ENCODE results near the gene ASB8.
"Not testable (repeated sequence)": the region's sequence is repeated elsewhere in the genome, so short reads cannot be mapped to it uniquely, and the experiment has no call there.

Gene ASB8

DNA sequence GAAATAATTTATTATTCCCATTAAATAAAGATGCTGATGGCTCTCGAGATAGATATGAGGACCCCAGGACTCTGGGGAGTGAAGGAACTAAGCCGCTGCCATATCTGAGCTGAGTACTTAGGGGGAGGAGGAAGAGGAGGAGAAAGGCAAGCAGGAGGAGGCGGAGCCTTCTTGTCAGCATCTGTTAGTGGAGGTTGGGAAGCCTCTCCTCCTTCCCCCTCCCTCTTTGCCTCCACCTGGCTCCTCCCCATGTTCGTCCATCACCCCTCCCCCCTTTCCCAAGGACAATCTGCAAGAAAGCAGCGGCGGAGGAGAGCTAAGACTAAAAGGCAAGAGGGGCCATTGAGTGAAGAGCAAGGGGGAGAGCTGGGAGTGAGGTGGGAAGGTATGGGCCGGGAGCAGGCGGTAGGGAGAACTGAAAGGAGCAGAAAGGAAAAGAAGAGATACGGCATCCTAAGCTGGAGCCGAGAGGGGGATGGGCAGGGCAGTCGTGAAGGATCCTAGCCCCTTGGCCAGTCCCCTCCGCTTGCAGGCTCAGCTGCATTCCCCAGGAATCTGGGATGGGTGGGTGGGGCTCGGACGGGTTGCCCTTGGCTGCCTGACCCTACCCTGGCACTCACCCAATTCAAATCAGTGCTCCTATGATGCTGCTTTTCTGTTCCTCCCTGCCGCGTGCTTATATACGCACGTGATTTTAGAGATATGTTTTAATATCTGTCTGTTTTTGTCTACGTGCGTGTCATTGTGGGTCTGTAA, 38.1 kb downstream of the ASB8 start, which contains the start of gene PFKM:
Gene PFKM (plus strand): TSS at position 287 of the 756 bp plus-strand sequence. CDS start 3,411 bp downstream, outside the sequence.
- TF ChIP-seq, protein P1, sequence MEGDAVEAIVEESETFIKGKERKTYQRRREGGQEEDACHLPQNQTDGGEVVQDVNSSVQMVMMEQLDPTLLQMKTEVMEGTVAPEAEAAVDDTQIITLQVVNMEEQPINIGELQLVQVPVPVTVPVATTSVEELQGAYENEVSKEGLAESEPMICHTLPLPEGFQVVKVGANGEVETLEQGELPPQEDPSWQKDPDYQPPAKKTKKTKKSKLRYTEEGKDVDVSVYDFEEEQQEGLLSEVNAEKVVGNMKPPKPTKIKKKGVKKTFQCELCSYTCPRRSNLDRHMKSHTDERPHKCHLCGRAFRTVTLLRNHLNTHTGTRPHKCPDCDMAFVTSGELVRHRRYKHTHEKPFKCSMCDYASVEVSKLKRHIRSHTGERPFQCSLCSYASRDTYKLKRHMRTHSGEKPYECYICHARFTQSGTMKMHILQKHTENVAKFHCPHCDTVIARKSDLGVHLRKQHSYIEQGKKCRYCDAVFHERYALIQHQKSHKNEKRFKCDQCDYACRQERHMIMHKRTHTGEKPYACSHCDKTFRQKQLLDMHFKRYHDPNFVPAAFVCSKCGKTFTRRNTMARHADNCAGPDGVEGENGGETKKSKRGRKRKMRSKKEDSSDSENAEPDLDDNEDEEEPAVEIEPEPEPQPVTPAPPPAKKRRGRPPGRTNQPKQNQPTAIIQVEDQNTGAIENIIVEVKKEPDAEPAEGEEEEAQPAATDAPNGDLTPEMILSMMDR (IDR thresholded peaks at IDR 0.05) = no peak

DNA sequence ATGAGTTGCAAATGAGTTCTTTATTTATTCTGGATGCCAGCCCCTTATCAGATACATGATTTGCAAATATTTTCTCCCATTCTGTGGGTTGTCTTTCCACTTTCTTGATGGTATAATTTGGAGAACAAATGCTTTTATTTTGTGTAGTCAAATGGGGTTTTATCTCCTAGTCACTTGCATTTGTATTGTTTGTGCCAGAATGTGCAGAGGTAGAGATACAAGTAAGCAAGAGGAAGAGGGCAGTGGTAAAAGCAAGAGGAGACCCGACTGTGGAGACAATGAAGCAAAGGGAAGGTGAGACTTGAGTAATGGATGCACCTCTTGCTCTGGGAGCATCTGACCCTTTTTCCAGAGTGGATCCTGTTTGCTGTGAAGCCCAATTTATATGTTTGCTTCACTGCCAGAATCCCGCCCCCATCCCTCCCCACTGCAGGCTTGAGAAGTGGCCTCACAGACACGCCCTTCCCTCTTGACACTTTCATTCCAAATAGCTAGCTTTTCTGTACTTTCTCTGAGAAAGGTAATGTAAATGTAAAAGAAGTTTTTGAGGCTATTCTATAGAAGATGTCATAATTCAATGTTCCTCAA, 38.9 kb downstream of the ASB8 start:
- intact Hi-C loops (cut with DNase I; ENCODE audit: low total_unique reads) = no loop called here
- peaks cover 0 to 2% of the 10 kb centered on the region in 2 donors for H3K27me3 ChIP-seq
- peaks cover 0 to 15% (median 8%) of the 10 kb centered on the region in 4 donors for H3K4me1 ChIP-seq
- H3K9me3 ChIP-seq = no peaks in the 10 kb centered on the region
- peak overlapping the region; percentile 66 to 75 for H3K27ac ChIP-seq
- peaks cover 0 to 8% (median 0%) of the 10 kb centered on the region in 3 donors for H3K36me3 ChIP-seq
- no peak for DNase-seq
- H3K4me3 ChIP-seq = peak overlapping the region; percentile 68 to 86
- TF ChIP-seq, protein P1 (IDR thresholded peaks at IDR 0.05) = no peak

More for the DNA sequence above, 38.1 kb downstream of the ASB8 start, which contains the start of gene PFKM:
- intact Hi-C loops (cut with DNase I; ENCODE audit: low total_unique reads) = no loop called here
- no peaks in the 10 kb centered on the region for H3K27me3 ChIP-seq
- DNase-seq = peak; percentile 87 to 93
- peaks cover 0 to 15% (median 8%) of the 10 kb centered on the region in 4 donors for H3K4me1 ChIP-seq
- H3K27ac ChIP-seq = peak within 1 kb of the TSS; percentile 66 to 75
- peak within 1 kb of the TSS; percentile 68 to 86 for H3K4me3 ChIP-seq
- H3K36me3 ChIP-seq = peaks cover 0 to 17% (median 0%) of the 10 kb centered on the region in 3 donors
- H3K9me3 ChIP-seq = no peaks in the 10 kb centered on the region

DNA sequence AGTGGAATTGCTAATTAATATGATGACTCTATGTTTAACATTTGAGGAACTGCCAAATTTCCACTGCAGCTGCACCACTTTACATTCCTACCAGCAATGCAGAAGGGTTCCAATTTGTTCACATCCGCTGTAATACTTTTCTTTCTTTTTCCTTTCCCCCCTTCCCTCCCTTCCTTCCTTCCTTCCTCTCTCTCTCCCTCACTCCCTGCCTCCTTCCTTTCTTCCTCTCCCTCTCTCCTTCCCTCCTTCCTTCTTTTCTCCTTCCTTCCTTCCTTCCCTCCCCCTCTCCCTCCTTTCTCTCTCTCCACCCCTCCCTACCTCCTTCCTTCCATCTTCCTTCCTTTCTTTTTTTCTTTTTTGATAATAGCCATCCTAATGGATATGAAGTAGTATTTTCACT, 41.4 kb downstream of the ASB8 start:
- no peak for DNase-seq
- intact Hi-C loops (cut with DNase I; ENCODE audit: low total_unique reads) = no loop called here
- H3K9me3 ChIP-seq = no peaks in the 10 kb centered on the region
- TF ChIP-seq, protein P1 (IDR thresholded peaks at IDR 0.05) = no peak
- peaks cover 0 to 2% of the 10 kb centered on the region in 2 donors for H3K27me3 ChIP-seq
- H3K36me3 ChIP-seq = no peaks in the 10 kb centered on the region
- H3K4me1 ChIP-seq = peaks cover 0 to 15% (median 8%) of the 10 kb centered on the region in 4 donors
- H3K27ac ChIP-seq = no peak overlapping the region
- no peak overlapping the region for H3K4me3 ChIP-seq

DNA sequence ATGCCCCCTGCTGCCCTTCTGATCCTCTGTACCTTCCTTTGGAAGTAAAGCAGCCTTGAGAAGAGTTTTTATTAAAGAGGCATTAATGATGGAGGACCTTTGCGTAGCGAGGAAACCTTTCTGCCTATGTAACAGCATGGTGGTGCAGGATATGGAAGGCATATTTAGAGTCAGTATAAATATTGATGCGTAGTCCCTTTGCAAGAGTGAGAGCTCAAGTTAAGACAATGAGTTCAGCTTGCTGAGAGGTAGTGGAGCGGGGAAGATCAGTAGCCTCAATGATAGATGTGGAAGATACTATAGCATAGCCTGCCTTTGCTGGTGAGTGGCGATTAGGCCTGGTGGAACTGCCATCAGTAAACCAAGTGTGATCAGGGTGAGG, 46.0 kb downstream of the ASB8 start:
- H3K27ac ChIP-seq; H3K4me1 ChIP-seq; H3K9me3 ChIP-seq; H3K27me3 ChIP-seq; H3K36me3 ChIP-seq; H3K4me3 ChIP-seq; DNase-seq; intact Hi-C loops (cut with DNase I; ENCODE audit: low total_unique reads): not testable (repeated sequence)

DNA sequence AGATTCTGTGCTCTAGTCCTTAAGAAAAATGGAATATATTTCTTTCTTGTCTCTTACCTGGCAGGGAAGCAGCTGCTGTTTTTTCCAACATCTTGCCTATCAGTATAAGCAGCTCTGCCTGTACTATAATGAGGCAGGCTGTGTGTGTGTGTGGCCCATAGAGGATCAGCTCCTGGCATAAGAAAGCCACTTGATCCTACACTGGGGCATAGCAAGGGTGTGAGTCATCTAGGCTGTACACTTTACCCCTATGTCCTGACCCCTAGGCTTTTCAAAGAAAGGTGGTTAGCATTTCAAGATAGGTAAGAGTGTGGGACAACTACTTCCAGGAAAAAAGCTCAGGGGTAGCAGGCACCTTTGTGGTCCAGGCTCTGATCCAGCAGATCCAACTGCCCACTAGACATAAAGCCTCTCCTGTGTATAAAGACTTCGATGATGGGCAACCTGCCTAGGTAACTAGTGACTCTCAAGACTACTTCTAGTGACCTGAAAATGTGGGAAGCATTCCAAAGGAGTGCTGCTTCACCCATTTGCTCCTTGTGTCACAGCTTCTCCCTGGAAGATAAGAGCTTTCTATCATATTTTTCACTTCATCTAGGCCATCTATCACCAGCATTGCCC, 46.5 kb downstream of the ASB8 start:
- Histone ChIP-seq H3K9me3 (no peaks in the 10 kb centered on the region), H3K27me3 (peaks cover 0 to 2% of the 10 kb centered on the region in 2 donors), H3K27ac (no peak overlapping the region), H3K4me3 (no peak overlapping the region), H3K36me3 (no peaks in the 10 kb centered on the region), H3K4me1 (peaks cover 0 to 10% (median 6%) of the 10 kb centered on the region in 4 donors)
- no peak for DNase-seq
- TF ChIP-seq, protein P1 (IDR thresholded peaks at IDR 0.05) = no peak
- intact Hi-C loops (cut with DNase I; ENCODE audit: low total_unique reads) = no loop called here

Data from tibial artery (tissue), 4 donors.